HG03175 (cell line): ENCODE data around the gene U2AF2.

Experiments used
- ATAC-seq: cut with Tn5 transposase; IDR thresholded peaks from one replicate; pipeline ENCODE4 v1.9.1; 2021; ENCODE audit warnings: mild to moderate bottlenecking, moderate library complexity; ENCODE audit not compliant: unreplicated experiment

The U2AF2 gene

DNA sequence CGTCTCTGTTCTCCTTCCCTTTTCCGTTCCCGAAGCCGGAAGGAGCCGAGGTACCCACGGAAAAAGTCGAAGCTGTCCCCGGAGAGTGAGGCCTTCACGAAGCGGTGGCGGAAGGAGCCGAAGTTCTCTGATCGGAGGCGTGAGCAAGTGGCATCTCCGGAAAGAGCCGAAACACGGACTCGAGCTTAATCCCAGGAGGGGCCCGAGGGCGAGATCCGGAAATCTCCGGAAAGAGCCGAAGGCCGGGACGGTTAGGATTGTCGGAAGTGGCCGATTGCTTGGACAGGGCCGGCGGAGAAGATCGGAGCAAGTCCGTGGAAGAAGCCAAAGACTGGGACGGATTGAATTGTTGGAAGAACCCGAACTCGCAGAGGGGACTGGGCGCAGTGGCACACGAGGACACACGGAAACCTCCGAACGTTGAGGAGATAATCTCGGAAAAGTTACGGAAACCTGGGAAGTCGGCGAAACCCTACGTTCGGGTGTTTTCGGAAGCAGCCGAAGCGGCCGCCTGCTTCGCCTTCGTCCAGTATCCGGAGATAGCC, 440 bp upstream of the U2AF2 start:
- ATAC-seq: peak; percentile 63

DNA sequence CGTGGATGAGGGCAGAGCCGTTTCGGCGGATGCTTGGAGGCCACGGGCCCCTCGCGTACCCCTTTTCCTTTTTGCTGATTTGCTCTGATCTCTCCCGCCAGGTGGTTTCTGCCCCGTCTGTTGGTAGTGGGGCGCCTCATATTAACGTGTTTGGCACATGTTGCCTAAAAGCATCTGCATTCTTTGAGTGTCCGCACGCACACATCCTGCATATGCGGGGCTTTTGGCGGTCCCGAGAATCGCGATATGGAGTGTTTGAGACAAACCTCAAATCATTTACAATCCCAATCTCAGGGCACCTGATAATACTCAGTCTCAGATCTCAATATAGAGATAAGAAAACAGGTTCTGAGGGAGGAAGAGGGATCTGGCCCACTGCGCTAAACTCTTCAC, 809 bp downstream of the U2AF2 start:
- no peak for ATAC-seq

DNA sequence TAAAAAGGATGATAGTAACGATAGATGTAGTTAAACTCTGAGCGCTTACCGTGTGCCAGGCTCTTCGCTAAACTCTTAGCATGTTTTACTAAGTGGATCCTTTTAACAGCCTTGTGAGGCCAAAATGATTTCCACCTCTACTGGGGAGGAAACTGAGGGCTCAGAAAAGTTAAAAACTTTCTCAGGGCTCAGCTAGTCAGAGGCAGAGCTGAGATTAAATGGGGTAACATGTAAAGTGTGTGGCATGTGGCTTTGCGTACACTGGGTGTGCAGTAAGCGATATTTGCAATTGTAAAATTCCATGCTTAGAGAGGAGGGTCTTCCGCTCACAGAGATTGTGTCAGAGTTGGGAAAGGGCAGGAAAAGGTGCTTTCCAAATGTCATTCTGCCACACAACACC, 1.7 kb downstream of the U2AF2 start:
- ATAC-seq: no peak

DNA sequence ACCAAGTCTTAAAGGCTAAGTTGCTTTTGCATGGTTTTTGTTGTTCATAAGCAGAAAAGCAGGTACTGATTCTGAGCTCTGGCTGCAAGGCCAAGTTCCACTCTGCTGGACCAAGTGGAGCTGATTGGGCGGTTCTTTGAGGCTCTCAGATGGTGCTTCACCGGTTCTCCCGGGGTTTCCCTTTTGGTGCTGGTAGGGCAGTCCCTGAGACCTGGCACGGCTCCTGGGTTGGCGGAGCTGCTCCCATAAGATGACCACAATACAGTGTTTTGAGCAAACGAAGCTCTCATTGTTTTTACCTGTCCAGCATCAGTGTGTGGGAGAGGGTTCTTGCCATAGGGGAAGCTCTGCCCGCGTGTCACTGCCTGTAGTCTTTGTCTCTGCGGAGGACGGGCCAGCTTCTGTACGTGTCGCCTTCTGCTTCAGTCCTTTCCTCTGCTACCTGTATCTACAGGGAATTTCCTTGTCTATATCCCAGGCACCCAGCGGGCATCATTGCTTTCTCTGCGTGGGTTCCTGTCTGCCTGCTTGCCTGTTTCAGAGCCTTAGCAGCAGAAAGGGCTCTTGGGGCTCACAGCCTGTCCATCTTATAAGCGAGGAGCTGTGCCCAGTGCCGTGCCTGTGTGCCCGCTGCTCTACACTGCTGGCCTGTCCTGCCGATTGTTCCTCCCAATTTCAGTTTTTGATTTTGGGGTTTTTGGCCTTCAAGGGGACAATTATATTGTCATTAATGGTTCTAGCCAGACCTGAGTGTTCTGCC, 2.3 kb downstream of the U2AF2 start:
- no peak for ATAC-seq

DNA sequence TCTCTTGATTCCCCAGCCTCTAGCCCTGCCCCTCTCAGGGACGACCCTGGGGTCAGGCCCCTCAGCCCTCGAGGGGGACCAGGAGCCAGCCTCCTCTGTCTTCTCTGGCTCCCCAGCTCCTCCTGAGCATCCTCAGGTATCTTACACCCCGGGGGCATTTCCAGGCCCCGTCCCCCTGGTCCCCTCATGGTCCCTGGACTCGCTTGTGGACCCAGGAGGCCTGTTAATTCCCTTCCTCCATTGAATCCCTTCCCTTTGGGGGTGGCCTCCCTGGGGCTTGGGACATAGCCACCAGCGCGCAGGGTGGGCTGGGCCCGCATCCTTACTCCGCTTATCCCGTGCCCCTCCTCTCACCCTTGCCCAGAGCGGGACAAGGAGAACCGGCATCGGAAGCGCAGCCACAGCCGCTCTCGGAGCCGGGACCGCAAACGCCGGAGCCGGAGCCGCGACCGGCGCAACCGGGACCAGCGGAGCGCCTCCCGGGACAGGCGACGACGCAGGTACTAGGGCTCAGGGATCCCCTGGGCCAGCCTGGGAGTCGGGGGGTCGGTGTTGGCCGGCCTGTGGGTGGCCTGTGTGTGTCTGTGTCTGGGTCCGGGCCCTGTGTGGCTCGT, 4.1 kb downstream of the U2AF2 start:
- ATAC-seq: no peak

DNA sequence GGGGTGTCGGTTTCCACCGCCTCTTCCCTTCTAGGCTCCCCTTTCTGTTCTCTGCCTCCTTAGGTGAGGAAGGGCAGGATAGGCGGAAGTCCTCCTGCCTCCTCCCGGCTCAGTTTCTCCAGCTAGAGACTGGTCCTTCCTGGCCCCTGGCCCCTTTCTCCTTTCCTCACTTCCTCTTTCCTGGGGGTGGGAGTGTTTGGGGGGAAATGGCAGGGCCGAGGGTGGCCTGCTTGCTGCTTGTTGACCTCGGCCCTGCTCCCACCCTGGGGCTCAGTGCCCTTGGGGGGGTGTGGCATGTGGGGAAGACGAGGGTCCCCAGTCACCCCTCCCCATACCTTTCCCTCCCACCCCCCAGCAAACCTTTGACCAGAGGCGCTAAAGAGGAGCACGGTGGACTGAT, 5.0 kb downstream of the U2AF2 start:
- ATAC-seq: no peak

DNA sequence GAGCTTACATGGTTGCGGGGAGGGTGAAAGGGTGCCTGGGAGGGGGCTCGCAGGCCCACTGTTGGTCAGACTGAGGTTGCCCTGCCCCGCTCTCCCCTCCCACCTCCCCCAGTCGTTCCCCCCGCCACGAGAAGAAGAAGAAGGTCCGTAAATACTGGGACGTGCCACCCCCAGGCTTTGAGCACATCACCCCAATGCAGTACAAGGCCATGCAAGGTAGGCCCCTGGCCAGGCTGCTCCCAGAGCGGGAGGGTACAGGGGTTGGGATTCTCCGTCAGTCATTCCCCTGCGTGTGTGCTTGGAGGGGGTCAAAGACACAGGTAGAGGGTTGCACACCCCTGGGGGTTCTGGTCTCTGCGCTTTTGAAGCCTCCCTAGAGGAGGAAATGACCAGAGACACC, 5.6 kb downstream of the U2AF2 start:
- ATAC-seq: no peak

DNA sequence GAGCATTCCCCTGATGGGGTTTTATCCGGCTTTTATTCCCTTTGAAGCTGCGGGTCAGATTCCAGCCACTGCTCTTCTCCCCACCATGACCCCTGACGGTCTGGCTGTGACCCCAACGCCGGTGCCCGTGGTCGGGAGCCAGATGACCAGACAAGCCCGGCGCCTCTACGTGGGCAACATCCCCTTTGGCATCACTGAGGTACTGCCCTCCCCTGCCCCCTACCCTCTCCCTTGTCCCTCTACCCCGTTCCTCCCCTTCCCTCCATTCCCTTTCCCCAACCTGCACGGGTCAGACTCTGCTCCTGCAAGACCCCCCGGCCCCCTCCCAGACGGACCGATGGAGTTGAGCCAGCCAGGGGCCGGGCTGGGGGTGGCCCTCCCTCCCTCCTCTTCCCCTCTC, 6.2 kb downstream of the U2AF2 start:
- no peak for ATAC-seq

DNA sequence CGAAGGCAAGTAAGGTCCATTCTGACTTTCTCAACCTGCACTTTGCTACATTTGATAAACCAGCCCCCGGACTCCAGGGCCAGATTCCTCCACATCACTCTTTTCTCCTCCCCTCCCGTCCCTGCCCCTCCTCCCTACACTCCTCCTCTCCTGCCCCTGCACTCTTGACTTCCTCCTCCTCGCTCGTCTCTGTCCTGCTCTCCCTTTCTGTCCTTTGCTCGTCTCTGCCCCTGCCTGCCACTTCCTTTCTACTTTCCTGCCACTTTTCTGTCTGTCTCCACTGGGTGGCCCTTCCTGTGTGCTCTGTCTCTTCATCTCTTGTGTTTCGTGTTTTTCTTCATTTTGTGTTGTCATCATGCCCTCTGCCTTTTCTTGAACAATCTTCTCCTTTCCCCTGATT, 7.0 kb downstream of the U2AF2 start:
- no peak for ATAC-seq

DNA sequence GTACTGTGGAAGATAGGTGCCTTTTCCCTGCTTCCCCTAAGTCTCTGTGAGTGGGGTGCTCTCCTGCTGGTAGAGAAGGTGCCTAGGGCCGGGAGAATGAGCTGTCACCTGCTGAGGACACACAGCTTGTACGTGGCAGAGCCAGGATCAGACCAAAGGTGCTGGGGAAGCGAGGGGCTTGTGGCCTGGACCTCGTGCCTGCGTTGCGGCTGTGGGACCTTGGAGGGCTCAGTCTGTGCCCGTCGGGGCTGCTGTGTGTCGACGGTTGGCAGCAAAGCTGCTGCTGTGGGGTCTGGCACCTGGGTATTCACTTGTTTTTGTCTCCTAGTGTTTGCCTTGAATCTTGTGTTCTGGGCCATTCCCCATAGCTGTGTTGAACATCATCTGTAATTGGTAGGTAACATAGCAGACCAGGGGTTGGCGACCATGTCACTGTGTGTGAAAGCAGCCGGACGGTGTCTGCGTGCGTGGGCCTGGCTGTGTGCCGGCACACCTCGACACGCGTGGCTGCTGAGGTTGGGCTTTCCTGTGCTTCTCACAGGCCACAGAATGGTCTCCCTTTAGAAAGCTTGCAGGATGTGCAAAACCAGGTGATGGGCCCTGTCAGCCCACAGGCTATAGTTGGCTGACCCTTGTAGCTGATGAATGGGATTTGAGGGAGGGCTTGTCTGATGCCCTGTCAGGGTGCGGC, 9.2 kb downstream of the U2AF2 start:
- ATAC-seq: no peak

DNA sequence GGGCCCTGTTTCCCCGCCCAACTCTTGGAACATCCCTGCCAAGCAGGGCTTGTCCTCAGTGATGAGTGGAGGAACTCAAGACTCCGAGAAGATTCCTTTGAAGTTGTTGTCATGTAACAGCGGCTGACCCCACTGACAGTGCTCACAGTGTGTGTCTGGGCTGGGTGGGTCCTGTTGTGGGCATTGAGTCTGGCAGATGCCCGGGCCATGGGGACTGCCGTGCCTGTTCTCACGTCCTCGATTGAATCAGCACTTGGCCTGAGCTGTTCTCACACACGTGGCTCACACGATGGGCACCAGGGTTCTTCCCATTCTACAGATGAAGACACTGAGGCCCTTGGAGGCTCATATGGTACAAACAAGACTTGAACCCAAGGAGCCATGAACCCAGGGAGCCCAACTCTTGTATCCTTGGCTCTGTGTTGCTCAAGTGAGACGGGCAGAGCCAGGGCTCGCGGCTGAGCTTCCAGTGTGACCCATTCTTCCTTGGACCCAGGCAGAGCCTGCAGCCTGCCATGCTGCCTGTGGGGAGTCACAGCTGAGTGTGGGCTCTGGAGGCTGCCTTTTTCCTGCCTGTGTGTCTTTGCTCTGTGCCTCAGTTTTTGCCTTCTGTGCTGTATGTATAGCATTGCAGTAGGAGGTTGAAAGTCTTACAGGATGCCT, 11.6 kb downstream of the U2AF2 start:
- no peak for ATAC-seq

DNA sequence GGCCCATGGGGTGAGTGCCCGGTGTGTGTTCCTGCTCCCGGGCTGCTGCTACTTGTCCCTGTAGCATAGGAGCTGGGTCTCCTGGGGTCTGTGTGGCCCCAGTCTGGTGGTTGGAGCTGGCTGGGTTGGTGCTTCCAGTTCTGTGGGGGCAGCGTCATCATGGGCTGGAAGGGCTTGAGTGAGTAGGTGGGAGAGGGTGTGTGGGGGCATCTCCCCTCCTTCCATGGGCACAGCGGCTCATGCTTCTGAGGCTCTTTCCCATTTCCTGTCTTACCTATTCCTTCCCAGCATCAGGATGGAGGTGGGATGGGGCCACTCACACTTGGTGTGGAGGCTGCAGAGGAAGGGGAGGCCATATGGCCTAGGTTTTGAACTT, 12.2 kb downstream of the U2AF2 start:
- no peak for ATAC-seq

DNA sequence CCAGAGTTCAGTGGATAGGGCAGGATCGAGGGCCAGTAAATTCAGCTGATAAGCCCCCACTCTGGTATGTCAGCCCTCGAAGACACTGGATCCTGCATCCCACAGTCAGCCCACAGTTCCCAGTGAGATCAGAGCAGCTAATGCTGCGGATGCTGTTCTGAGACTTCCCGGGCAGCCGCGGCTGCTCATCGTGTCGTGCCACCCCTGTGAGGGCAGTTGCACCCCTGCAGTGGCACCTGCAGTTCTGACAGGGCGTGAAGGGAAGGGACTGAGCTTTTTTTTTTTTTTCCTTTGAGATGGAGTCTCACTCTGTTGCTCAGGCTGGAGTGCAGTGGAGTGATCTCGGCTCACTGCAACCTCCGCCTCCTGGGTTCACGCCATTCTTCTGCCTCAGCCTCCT, 12.7 kb downstream of the U2AF2 start:
- no peak for ATAC-seq

DNA sequence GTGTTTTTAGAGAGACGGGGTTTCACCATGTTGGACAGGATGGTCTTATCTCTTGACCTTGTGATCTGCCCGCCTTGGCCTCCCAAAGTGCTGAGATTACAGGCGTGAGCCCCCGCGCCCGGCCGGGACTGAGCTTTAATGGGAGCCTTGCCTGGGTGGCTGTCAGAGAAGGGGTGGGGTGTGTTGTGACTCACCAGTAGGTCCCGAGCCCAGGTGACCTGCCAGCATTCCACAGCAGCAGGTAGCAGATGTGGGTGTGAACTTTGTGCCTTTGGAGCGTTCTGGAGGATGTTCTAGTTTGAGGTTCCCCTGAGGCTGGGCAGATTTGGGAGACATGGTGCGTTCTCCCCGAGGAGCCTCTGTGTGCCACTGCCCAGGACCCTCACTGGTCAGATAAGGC, 13.1 kb downstream of the U2AF2 start:
- ATAC-seq: no peak

DNA sequence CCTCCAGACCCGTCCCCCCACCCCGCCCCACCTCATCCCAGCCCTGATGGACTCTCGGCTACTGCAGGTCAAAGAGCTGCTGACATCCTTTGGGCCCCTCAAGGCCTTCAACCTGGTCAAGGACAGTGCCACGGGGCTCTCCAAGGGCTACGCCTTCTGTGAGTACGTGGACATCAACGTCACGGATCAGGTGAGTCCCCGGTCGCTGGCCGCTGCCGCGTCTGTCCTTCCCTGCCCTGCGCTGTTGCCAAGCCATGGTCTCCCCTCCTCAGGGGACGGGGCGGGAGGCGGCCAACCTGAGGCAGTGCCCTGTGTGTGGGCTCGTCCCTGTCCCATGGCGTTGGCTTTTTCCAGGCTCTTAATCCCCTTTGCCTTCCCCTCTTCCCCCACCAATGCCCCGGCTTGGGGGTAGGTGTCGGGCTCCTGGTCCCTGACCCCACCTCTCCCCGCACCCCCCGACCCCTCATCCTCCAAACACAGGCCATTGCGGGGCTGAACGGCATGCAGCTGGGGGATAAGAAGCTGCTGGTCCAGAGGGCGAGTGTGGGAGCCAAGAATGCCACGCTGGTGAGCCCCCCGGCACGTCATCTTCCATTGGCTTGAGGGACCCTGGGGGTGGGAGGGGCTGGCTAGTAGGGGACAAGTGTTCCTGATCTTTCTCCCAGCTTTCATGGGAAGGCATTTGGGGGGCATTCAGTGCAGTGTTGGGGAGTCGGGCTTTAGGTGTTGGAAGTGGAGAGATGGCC, 13.9 kb downstream of the U2AF2 start:
- ATAC-seq: no peak

DNA sequence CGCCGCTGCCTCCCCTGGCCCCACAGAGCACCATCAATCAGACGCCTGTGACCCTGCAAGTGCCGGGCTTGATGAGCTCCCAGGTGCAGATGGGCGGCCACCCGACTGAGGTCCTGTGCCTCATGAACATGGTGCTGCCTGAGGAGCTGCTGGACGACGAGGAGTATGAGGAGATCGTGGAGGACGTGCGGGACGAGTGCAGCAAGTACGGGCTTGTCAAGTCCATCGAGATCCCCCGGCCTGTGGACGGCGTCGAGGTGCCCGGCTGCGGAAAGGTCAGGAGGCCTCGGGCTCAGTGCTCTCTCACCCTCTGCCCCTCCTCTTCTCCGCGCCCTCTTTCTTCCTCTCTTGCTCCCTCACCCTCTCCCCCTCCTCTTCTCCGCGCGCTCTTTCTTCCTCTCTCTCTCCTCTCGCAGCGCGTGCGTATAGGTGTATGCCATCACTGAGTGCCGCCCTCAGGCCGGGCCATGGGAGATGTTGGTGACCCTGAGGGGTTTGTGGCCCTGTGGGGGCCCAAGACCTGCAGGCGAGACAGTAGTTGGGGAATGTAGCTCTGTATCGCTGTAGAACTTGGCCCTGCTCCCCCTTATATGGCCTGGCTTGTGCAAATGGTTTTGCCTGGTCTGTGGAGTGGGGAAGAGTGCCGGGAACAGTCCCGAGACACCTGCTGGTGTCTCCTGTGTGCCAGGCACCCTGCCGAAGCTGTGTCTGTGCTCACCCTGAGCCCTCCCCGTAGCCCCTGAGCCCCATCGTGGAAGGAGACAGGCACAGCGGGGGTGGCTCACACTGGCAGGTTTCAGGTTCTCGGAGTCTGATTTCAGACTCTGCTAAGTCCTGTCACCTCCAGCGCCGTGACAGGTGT, 14.8 kb downstream of the U2AF2 start:
- no peak for ATAC-seq

DNA sequence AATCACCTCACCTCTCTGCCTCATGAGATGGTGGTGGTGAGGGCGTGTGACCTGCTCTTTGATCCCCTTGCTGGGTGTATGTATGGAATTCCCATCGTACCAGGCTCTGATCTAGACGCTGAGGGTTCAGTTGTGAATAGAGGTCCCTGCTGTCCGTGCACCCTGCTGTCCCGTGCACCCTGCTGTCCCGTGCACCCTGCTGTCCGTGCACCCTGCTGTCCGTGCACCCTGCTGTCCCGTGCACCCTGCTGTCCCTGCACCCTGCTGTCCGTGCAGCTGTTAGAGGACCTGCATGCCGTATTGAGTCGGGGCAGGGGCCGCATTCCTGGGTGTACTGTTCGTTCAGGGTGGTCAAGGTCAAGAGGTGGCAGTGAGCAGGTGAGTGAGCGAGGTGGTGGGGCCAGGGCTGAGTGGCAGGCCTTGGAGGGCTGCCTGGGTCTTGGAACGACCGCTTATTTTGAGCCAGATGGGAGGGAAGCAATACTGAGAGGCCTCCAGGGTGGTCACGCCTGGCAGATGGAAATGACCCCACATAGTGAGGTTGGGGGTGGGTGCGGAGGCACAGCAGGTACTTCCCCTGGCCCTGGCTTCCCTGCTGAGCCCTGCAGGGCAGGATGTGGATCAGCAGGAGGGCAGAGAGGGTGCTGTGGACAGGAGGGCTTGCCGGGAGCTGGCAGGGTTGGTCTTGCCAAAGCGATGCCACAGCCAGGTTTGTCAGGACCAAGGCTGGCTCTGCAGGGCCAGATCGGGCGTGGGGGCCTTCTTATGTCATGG, 15.6 kb downstream of the U2AF2 start:
- no peak for ATAC-seq

DNA sequence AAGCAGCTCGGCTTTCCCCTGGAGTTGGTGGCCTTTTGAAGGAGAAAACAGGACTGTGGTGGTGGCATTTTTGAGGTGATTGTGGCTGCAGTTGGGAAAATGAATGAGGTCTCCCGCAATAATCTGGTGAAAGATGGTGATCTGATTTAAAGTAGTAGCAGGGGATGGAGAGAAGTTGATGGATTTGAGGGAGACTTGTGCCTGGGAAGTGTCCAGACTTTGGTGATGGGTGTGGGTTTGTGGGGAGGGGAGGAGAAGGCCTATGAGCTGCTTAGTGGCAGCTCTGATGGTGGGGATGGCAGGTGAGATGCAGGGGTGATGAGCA, 16.2 kb downstream of the U2AF2 start:
- ATAC-seq: no peak

DNA sequence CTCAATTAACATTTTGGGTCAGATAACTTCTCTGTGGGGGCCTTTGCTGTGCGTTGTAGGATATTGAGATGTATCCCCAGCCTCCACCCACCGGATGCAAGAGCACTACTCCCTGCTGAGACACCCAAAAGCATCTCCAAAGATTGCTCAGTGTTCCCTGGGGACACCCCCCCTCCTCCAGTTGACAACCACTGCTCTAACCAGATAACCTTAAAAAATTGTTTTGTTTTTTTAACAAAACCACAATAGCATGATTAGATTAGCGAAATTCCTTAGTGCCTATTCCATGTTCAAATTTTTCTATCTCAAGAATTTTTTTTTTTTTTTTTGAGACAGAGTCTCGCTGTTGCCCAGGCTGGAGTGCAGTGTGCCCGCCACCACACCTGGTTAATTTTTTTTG, 17.6 kb downstream of the U2AF2 start:
- ATAC-seq: no peak
